Astrocyte (in vitro differentiated cells and primary cell): Measurements from ENCODE around the gene LAMA4. TPM values are rescaled to one million over a fixed set of nuclear protein-coding genes. Genes with fewer than 3 reads are reported as not detected.

ENCODE experiments used
- DNase-seq: peaks from one replicate; pipeline ENCODE4 v3.0.0-alpha.2; 2010; ENCODE audit warnings: low read depth
- FAIRE-seq: peaks from 2 replicates; lab custom pipeline; 2011; peaks lifted over from hg19 to GRCh38; lab: Jason Lieb, UNC
- H2AFZ ChIP-seq: 2 replicates; pipeline ENCODE4 v1.6.0; 2012; ENCODE audit warnings: low read depth, low read length, inconsistent platforms
- H3K27ac ChIP-seq: 2 replicates; pipeline ENCODE4 v1.5.1; 2011; ENCODE audit warnings: low read depth, low read length, inconsistent platforms
- H3K27me3 ChIP-seq: 2 replicates; pipeline ENCODE4 v1.6.0; 2011; ENCODE audit warnings: low read length, inconsistent platforms; ENCODE audit not compliant: insufficient read depth
- H3K36me3 ChIP-seq: 2 replicates; pipeline ENCODE4 v1.5.1; 2011; ENCODE audit warnings: low read length, inconsistent platforms; ENCODE audit not compliant: insufficient read depth
- H3K4me1 ChIP-seq: 2 replicates; pipeline ENCODE4 v1.5.1; 2011; ENCODE audit warnings: low read length, inconsistent platforms; ENCODE audit not compliant: insufficient read depth
- H3K4me2 ChIP-seq: 2 replicates; pipeline ENCODE4 v1.6.0; 2012; ENCODE audit warnings: low read length, inconsistent platforms
- H3K4me3 ChIP-seq: 2 replicates; pipeline ENCODE4 v1.5.1; 2011; ENCODE audit warnings: low read depth, mild to moderate bottlenecking, low read length, inconsistent platforms; ENCODE audit not compliant: insufficient read depth
- H3K79me2 ChIP-seq: 2 replicates; pipeline ENCODE4 v1.6.0; 2012; ENCODE audit warnings: mild to moderate bottlenecking, low read length, inconsistent platforms; ENCODE audit not compliant: insufficient read depth
- H3K9ac ChIP-seq: 2 replicates; pipeline ENCODE4 v1.6.0; 2012; ENCODE audit warnings: mild to moderate bottlenecking, low read length, inconsistent platforms
- H3K9me3 ChIP-seq: 2 replicates; pipeline ENCODE4 v1.5.1; 2012; ENCODE audit warnings: low read depth, mild to moderate bottlenecking, low read length, inconsistent platforms; ENCODE audit not compliant: insufficient read depth
- H4K20me1 ChIP-seq: 2 replicates; pipeline ENCODE4 v1.6.0; 2012; ENCODE audit warnings: low read length, inconsistent platforms; ENCODE audit not compliant: insufficient read depth
- H3K27ac Mint-ChIP-seq: one replicate; pipeline ENCODE4 v1.8.0; 2021; ENCODE audit warnings: mild to moderate bottlenecking, mixed read lengths; ENCODE audit not compliant: unreplicated experiment
- H3K27me3 Mint-ChIP-seq: one replicate; pipeline ENCODE4 v1.8.0; 2021; ENCODE audit warnings: low read depth, mixed read lengths; ENCODE audit not compliant: unreplicated experiment
- H3K36me3 Mint-ChIP-seq: one replicate; pipeline ENCODE4 v1.8.0; 2021; ENCODE audit warnings: low read depth, mixed read lengths; ENCODE audit not compliant: unreplicated experiment
- H3K4me1 Mint-ChIP-seq: one replicate; pipeline ENCODE4 v1.8.0; 2021; ENCODE audit warnings: low read depth, mixed read lengths; ENCODE audit not compliant: unreplicated experiment
- H3K4me3 Mint-ChIP-seq: one replicate; pipeline ENCODE4 v1.8.0; 2021; ENCODE audit warnings: mild to moderate bottlenecking, moderate library complexity, mixed read lengths; ENCODE audit not compliant: unreplicated experiment
- H3K9me3 Mint-ChIP-seq: one replicate; pipeline ENCODE4 v1.8.0; 2021; ENCODE audit warnings: mild to moderate bottlenecking, mixed read lengths; ENCODE audit not compliant: unreplicated experiment
- CTCF ChIP-seq: IDR thresholded peaks from 2 replicates; pipeline ENCODE4 v1.5.1; 2011; ENCODE audit warnings: low read depth, mild to moderate bottlenecking, inconsistent platforms, low read length, moderate library complexity; ENCODE audit not compliant: insufficient read depth
- EZH2 ChIP-seq: IDR thresholded peaks from 2 replicates; pipeline ENCODE4 v1.6.1; 2012; ENCODE audit warnings: mild to moderate bottlenecking, low read length, inconsistent platforms; ENCODE audit not compliant: insufficient read depth
- total RNA-seq: library from RNA; stranded (reverse); gene quantifications from 2 replicates; pipeline ENCODE4 v1.2.1, GENCODE V29; 2021

LAMA4 gene
- total RNA-seq, 1 donor from 2014 or later, result 2.0 TPM

- Histone ChIP-seq H3K36me3 (peaks cover 7% of the 10 kb centered on the region), H3K4me2 (no peak overlapping the region), H4K20me1 (no peaks in the 10 kb centered on the region), H3K9ac (no peak overlapping the region), H3K27me3 (no peaks in the 10 kb centered on the region), H3K9me3 (no peaks in the 10 kb centered on the region), H3K27ac (no peak overlapping the region), H3K4me3 (no peak overlapping the region), H3K4me1 (no peaks in the 10 kb centered on the region), H3K79me2 (no peaks in the 10 kb centered on the region), H2AFZ (peak overlapping the region; percentile 55)
- no peaks in the 10 kb centered on the region for H3K9me3 Mint-ChIP-seq
- no peak overlapping the region for H3K27ac Mint-ChIP-seq
- no peak for FAIRE-seq
- no peaks in the 10 kb centered on the region for H3K36me3 Mint-ChIP-seq
- H3K27me3 Mint-ChIP-seq, result no peaks in the 10 kb centered on the region
- DNase-seq, result no peak
- TF ChIP-seq CTCF, result peak; percentile 67
- no peak for TF ChIP-seq EZH2
- H3K4me3 Mint-ChIP-seq, result no peak overlapping the region
- peaks cover 8% of the 10 kb centered on the region for H3K4me1 Mint-ChIP-seq
Observed at GRCh38 chr6:112163295-112164257, 90.8 kb downstream of the LAMA4 start.

GRCh38 chr6:112160745-112161144 lies 93.6 kb downstream of the LAMA4 start:
- no peaks in the 10 kb centered on the region for H3K79me2 ChIP-seq
- no peaks in the 10 kb centered on the region for H3K36me3 Mint-ChIP-seq
- FAIRE-seq, result no peak
- peaks cover 17% of the 10 kb centered on the region for H3K4me1 Mint-ChIP-seq
- H3K27me3 Mint-ChIP-seq, result no peaks in the 10 kb centered on the region
- H2AFZ ChIP-seq, result no peak overlapping the region
- no peak overlapping the region for H3K4me3 ChIP-seq
- no peaks in the 10 kb centered on the region for H3K27me3 ChIP-seq
- H3K4me1 ChIP-seq, result peaks cover 9% of the 10 kb centered on the region
- H3K4me3 Mint-ChIP-seq, result no peak overlapping the region
- no peaks in the 10 kb centered on the region for H3K9me3 Mint-ChIP-seq
- TF ChIP-seq CTCF, result no peak
- no peak for TF ChIP-seq EZH2
- no peak overlapping the region for H3K27ac Mint-ChIP-seq
- H3K27ac ChIP-seq, result no peak overlapping the region
- no peak for DNase-seq
- H4K20me1 ChIP-seq, result no peaks in the 10 kb centered on the region
- no peak overlapping the region for H3K4me2 ChIP-seq
- no peaks in the 10 kb centered on the region for H3K9me3 ChIP-seq
- no peak overlapping the region for H3K9ac ChIP-seq
- H3K36me3 ChIP-seq, result peaks cover 6% of the 10 kb centered on the region

- Histone ChIP-seq H3K27ac (peak overlapping the region; percentile 18), H3K4me3 (no peak overlapping the region), H3K36me3 (no peaks in the 10 kb centered on the region), H3K27me3 (no peaks in the 10 kb centered on the region), H3K9me3 (no peaks in the 10 kb centered on the region), H3K4me2 (no peak overlapping the region), H3K79me2 (no peaks in the 10 kb centered on the region), H4K20me1 (no peaks in the 10 kb centered on the region), H3K9ac (no peak overlapping the region), H3K4me1 (peaks cover 28% of the 10 kb centered on the region), H2AFZ (no peak overlapping the region)
- Mint-ChIP-seq H3K4me3 (no peak overlapping the region), H3K9me3 (no peaks in the 10 kb centered on the region), H3K27me3 (no peaks in the 10 kb centered on the region), H3K4me1 (peaks cover 29% of the 10 kb centered on the region), H3K27ac (peak overlapping the region; percentile 5), H3K36me3 (no peaks in the 10 kb centered on the region)
- TF ChIP-seq EZH2 (no peak), CTCF (no peak)
- DNase-seq, result no peak
- FAIRE-seq, result peak; percentile 67
Observed at GRCh38 chr6:112156668-112157067, 97.7 kb downstream of the LAMA4 start.
